ENCODE results near the gene EIF2B2. TPM values are rescaled to one million over a fixed set of nuclear protein-coding genes. Genes with fewer than 3 reads are reported as not detected.

EIF2B2 gene
- polyA plus RNA-seq, 1 of the 3 experiments (the other 2 are of a cell fraction): 125 TPM

- Histone ChIP-seq H3K79me2 (ENCODE audit: insufficient read depth) (peaks cover 6% of the 10 kb centered on the region; the same call in 1 of the 2 replicates), H3K4me2 (peak overlapping the region; percentile 5; the same call in 1 of the 2 replicates), H3K27ac (ENCODE audit: low read depth in 2 of 2, low read length in 1 of 2) (0 out of 4 replicates have a peak overlapping the region, but pooled peaks of 1 of the 2 experiments have one; percentile 7), H3K27me3 (ENCODE audit: insufficient read depth) (no peaks in the 10 kb centered on the region), H2AFZ (ENCODE audit: low read depth) (no peak overlapping the region), H3F3A (replicated peaks; ENCODE audit: insufficient read depth) (peaks cover 16% of the 10 kb centered on the region), H4K20me1 (ENCODE audit: insufficient read depth) (no peaks in the 10 kb centered on the region), H3K9me3 (no peaks in the 10 kb centered on the region), H3K9ac (no peak overlapping the region), H3K4me1 (ENCODE audit: control insufficient read depth in 1 of 2, insufficient read depth in 2 of 2, low read depth in 1 of 2, low read length in 1 of 2) (peaks cover 17 to 26% of the 10 kb centered on the region in 2 experiments; a peak in 3 of 4 replicates), H3K36me3 (replicated peaks in 1 of 2; ENCODE audit: control insufficient read depth in 1 of 2, insufficient read depth in 2 of 2, low read length in 1 of 2) (no peaks in the 10 kb centered on the region), H3K4me3 (ENCODE audit: low read depth in 2 of 2, low read length in 1 of 2) (no peak overlapping the region), H3K9me2 (no peaks in the 10 kb centered on the region)
- ChIA-PET POLR2A (no interaction called here), CTCF (no interaction called here)
- WGBS (ENCODE audit: low lambda C conversion rate): 80% methylated on average over 3 of the region's 3 CpGs
- no peak for DNase-seq
- TF ChIP-seq PBX3 (IDR thresholded peaks at IDR 0.05): no peak
- no peak for TF ChIP-seq GABPA (IDR thresholded peaks at IDR 0.05; ENCODE audit: low read depth)
- no peak for TF ChIP-seq RFX5 (IDR thresholded peaks at IDR 0.05; ENCODE audit: low read length)
- no peak for TF ChIP-seq USF1 (IDR thresholded peaks at IDR 0.05; ENCODE audit: borderline replicate concordance, low read depth)
- TF ChIP-seq RAD21 (IDR thresholded peaks at IDR 0.05; ENCODE audit: low read length): no peak
- no peak for TF ChIP-seq NRF1 (IDR thresholded peaks at IDR 0.05; ENCODE audit: low read depth, low read length)
- TF ChIP-seq TEAD4 (IDR thresholded peaks at IDR 0.05; ENCODE audit: borderline replicate concordance, insufficient read depth): no peak
- no peak for TF ChIP-seq CTCF (IDR thresholded peaks at IDR 0.05)
- no peak for TF ChIP-seq IRF3 (IDR thresholded peaks at IDR 0.05; ENCODE audit: low read depth, low read length)
- TF ChIP-seq REST (IDR thresholded peaks at IDR 0.05; ENCODE audit: low read depth, low read length): no peak
- TF ChIP-seq FOXJ3 (CRISPR knock-in tag; IDR thresholded peaks at IDR 0.05): no peak
- TF ChIP-seq GATA2 (CRISPR knock-in tag; IDR thresholded peaks at IDR 0.05): no peak
- no peak for TF ChIP-seq FOXM1 (IDR thresholded peaks at IDR 0.05; ENCODE audit: low read depth)
- no peak for TF ChIP-seq CHD2 (IDR thresholded peaks at IDR 0.05; ENCODE audit: low read length, partially characterized antibody)
- TF ChIP-seq SMC3 (IDR thresholded peaks at IDR 0.05; ENCODE audit: low read depth, low read length): no peak
- TF ChIP-seq ELF1 (IDR thresholded peaks at IDR 0.05): no peak
- no peak for TF ChIP-seq MAX (IDR thresholded peaks at IDR 0.05; ENCODE audit: low read depth)
- no peak for TF ChIP-seq FOSL2 (IDR thresholded peaks at IDR 0.05; ENCODE audit: borderline replicate concordance, low read depth)
Observed at GRCh38 chr14:75046899-75047298, 44.2 kb downstream of the EIF2B2 start.

All from SK-N-SH (cell line).